ENCODE results near the gene SURF4. TPM values are rescaled to one million over a fixed set of nuclear protein-coding genes. Genes with fewer than 3 reads are reported as not detected.

The SURF4 gene
- total and polyA plus RNA-seq, 2 of the 13 experiments (the other 11 are each of a cell fraction or from before 2014, with no cell fraction given) = 220 to 265 TPM

DNA sequence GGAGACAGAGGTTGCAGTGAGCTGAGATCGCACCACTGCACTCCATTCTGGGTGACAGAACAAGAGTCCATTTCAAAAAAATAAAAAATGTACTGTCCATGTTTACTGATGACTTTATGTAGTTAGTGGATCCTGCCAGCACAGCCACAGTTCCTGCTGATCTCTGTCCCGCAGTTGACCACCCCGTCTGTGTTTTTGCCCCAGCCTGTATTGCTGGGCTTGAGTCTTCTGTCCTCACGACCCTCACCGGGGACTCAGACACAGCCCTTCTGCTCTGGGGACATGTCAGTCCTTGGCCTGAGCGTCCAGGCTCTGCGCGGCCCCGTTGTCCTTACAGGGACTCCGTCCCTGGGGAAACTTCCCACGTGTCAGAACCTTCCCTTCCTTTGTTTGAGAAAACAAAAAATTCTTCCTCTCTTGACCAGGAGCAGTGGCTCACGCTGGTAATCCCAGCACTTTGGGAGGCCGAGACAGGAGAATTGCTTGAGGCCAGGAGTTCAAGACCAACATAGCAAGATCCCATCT is 54.4 kb downstream of the SURF4 start:
- Histone ChIP-seq H3K9me3 (ENCODE audit: low read length) (peaks cover 9% of the 10 kb centered on the region; the same call in 1 of the 2 replicates), H3K27me3 (ENCODE audit: control insufficient read depth in 1 of 2, insufficient read depth in 2 of 2, low read length in 2 of 2) (peaks cover 1 to 2% of the 10 kb centered on the region in 2 experiments; a peak in 2 of 5 replicates), H3K4me2 (ENCODE audit: low read depth, low read length) (no peak overlapping the region), H3K36me3 (replicated peaks in 1 of 2; ENCODE audit: control insufficient read depth in 1 of 2, insufficient read depth in 2 of 2, low read length in 2 of 2) (no peaks in the 10 kb centered on the region), H3K27ac (ENCODE audit: extremely low read length, insufficient read depth, low read length) (no peak overlapping the region), H3K4me1 (ENCODE audit: insufficient read depth, low read length) (no peaks in the 10 kb centered on the region), H3K9ac (ENCODE audit: insufficient read depth, low read depth, low read length) (no peak overlapping the region), H3K4me3 (replicated peaks in 1 of 3; ENCODE audit: insufficient read depth in 1 of 3, low read depth in 2 of 3, low read length in 3 of 3) (no peak overlapping the region), H2AFZ (ENCODE audit: low read length) (no peak overlapping the region), H4K20me1 (ENCODE audit: insufficient read depth, low read length) (no peaks in the 10 kb centered on the region), H3K79me2 (ENCODE audit: insufficient read depth, low read length) (no peaks in the 10 kb centered on the region)
- POLR2A ChIA-PET = no interaction called here
- in situ Hi-C loops (cut with HindIII; ENCODE audit: extremely low pct_ligation_motif_present, low pct_unique_long_range_greater_than_20kb) (loop anchor here (10.0 kb wide), 1 partner anchor 77 kb away; no protein-coding TSS in a partner anchor), intact Hi-C loops (cut with micrococcal nuclease; ENCODE audit: unreplicated experiment) (no loop called here)
- DNase-seq (ENCODE audit: low spot score) (no peak), ATAC-seq (no peak), FAIRE-seq (no peak)
- CTCF ChIA-PET (ENCODE audit: low intra/inter-chr PET ratio, low total read pairs) = no interaction called here
- WGBS (ENCODE audit: low lambda C conversion rate) = 45% methylated on average over 10 of the region's 13 CpGs
- no TSS peak for BruUV-seq (replicated peaks)
- TF ChIP-seq ZFP90 (CRISPR knock-in tag; IDR thresholded peaks at IDR 0.05; ENCODE audit: borderline replicate concordance) (no peak), ESRRA (CRISPR knock-in tag; IDR thresholded peaks at IDR 0.05; ENCODE audit: low read depth) (no peak), EP300 (IDR thresholded peaks at IDR 0.05; ENCODE audit: low read depth in 2 of 2, low read length in 2 of 2) (no peak), EP300 (CRISPR knock-in tag; IDR thresholded peaks at IDR 0.05; ENCODE audit: borderline replicate concordance) (no peak), HCFC1 (IDR thresholded peaks at IDR 0.05; ENCODE audit: low read depth, low read length) (no peak), ARNT2 (CRISPR knock-in tag; IDR thresholded peaks at IDR 0.05; ENCODE audit: low read depth) (no peak), NKX3-1 (CRISPR knock-in tag; IDR thresholded peaks at IDR 0.05) (no peak), NFKBIZ (CRISPR knock-in tag; IDR thresholded peaks at IDR 0.05) (no peak), ZNF746 (CRISPR knock-in tag; IDR thresholded peaks at IDR 0.05) (no peak), MXD4 (CRISPR knock-in tag; IDR thresholded peaks at IDR 0.05) (no peak), ZNF34 (CRISPR knock-in tag; IDR thresholded peaks at IDR 0.05; ENCODE audit: borderline replicate concordance) (no peak), NPAS2 (CRISPR knock-in tag; IDR thresholded peaks at IDR 0.05; ENCODE audit: borderline replicate concordance) (no peak), ARID2 (CRISPR knock-in tag; IDR thresholded peaks at IDR 0.05; ENCODE audit: borderline replicate concordance) (no peak), RORA (CRISPR knock-in tag; IDR thresholded peaks at IDR 0.05) (no peak)
- TF ChIP-seq, protein P1, sequence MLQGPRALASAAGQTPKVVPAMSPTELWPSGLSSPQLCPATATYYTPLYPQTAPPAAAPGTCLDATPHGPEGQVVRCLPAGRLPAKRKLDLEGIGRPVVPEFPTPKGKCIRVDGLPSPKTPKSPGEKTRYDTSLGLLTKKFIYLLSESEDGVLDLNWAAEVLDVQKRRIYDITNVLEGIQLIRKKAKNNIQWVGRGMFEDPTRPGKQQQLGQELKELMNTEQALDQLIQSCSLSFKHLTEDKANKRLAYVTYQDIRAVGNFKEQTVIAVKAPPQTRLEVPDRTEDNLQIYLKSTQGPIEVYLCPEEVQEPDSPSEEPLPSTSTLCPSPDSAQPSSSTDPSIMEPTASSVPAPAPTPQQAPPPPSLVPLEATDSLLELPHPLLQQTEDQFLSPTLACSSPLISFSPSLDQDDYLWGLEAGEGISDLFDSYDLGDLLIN (CRISPR knock-in tag; IDR thresholded peaks at IDR 0.05; ENCODE audit: borderline replicate concordance) = no peak
- TF ChIP-seq, protein P2, sequence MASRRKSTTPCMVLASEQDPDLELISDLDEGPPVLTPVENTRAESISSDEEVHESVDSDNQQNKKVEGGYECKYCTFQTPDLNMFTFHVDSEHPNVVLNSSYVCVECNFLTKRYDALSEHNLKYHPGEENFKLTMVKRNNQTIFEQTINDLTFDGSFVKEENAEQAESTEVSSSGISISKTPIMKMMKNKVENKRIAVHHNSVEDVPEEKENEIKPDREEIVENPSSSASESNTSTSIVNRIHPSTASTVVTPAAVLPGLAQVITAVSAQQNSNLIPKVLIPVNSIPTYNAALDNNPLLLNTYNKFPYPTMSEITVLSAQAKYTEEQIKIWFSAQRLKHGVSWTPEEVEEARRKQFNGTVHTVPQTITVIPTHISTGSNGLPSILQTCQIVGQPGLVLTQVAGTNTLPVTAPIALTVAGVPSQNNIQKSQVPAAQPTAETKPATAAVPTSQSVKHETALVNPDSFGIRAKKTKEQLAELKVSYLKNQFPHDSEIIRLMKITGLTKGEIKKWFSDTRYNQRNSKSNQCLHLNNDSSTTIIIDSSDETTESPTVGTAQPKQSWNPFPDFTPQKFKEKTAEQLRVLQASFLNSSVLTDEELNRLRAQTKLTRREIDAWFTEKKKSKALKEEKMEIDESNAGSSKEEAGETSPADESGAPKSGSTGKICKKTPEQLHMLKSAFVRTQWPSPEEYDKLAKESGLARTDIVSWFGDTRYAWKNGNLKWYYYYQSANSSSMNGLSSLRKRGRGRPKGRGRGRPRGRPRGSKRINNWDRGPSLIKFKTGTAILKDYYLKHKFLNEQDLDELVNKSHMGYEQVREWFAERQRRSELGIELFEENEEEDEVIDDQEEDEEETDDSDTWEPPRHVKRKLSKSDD (CRISPR knock-in tag; IDR thresholded peaks at IDR 0.05; ENCODE audit: low read depth) = no peak
- TF ChIP-seq, protein P3, sequence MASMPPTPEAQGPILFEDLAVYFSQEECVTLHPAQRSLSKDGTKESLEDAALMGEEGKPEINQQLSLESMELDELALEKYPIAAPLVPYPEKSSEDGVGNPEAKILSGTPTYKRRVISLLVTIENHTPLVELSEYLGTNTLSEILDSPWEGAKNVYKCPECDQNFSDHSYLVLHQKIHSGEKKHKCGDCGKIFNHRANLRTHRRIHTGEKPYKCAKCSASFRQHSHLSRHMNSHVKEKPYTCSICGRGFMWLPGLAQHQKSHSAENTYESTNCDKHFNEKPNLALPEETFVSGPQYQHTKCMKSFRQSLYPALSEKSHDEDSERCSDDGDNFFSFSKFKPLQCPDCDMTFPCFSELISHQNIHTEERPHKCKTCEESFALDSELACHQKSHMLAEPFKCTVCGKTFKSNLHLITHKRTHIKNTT (CRISPR knock-in tag; IDR thresholded peaks at IDR 0.05) = no peak
- TF ChIP-seq, protein P4, sequence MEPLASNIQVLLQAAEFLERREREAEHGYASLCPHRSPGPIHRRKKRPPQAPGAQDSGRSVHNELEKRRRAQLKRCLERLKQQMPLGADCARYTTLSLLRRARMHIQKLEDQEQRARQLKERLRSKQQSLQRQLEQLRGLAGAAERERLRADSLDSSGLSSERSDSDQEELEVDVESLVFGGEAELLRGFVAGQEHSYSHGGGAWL (CRISPR knock-in tag; IDR thresholded peaks at IDR 0.05) = no peak
- TF ChIP-seq, protein P5, sequence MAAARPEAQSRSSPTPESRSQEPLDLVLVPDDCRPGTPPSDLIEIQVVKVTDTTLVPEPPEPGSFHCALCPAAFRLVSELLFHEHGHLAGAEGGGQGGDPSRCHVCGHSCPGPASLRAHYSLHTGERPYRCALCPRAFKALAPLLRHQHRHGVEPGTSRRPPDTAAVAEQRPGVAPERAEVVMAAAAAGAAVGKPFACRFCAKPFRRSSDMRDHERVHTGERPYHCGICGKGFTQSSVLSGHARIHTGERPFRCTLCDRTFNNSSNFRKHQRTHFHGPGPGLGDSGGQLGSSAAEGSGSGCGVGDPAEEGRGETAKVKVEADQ (CRISPR knock-in tag; IDR thresholded peaks at IDR 0.05; ENCODE audit: borderline replicate concordance) = no peak
